GM12891 (cell line): ENCODE data around the gene CPA1.

Source experiments
- PAX5 ChIP-seq: IDR thresholded peaks from 2 replicates; pipeline ENCODE4 v1.6.1; 2011; ENCODE audit warnings: low read length, moderate library complexity, mild to moderate bottlenecking; ENCODE audit not compliant: insufficient read depth, severe bottlenecking
- POLR2A ChIP-seq: IDR thresholded peaks from 2 replicates; pipeline ENCODE4 v1.6.1; 2011; ENCODE audit warnings: low read depth, low read length, control low read depth
- POLR2AphosphoS5 ChIP-seq: IDR thresholded peaks from 2 replicates; pipeline ENCODE4 v1.6.1; 2011; ENCODE audit warnings: low read depth, low read length, control low read depth

GRCh38 chr7:130385600-130386066 lies 5.3 kb downstream of the CPA1 start:
- TF ChIP-seq POLR2A (no peak), POLR2AphosphoS5 (no peak), PAX5 (no peak)
